ENCODE measurements around the gene ITGB8. TPM values are rescaled to one million over a fixed set of nuclear protein-coding genes. Genes with fewer than 3 reads are reported as not detected.

The ITGB8 gene
- total RNA-seq, 1 donor from 2014 or later = 10.5 TPM

GRCh38 chr7:20344396-20344795 is 13.7 kb downstream of the ITGB8 start:
- FAIRE-seq (no peak), DNase-seq (ENCODE audit: low read depth) (no peak)
- Histone ChIP-seq H3K27me3 (ENCODE audit: control insufficient read depth, insufficient read depth, low read length) (no peaks in the 10 kb centered on the region), H3K36me3 (ENCODE audit: control insufficient read depth, insufficient read depth, low read length) (no peaks in the 10 kb centered on the region), H3K4me3 (ENCODE audit: low read depth, low read length) (no peak overlapping the region)
- TF ChIP-seq CTCF (IDR thresholded peaks at IDR 0.05; ENCODE audit: insufficient read depth, low read length, severe bottlenecking) = no peak

- FAIRE-seq (no peak), DNase-seq (ENCODE audit: low read depth) (no peak)
- no peak overlapping the region for H3K4me3 ChIP-seq (ENCODE audit: low read depth, low read length)
- H3K27me3 ChIP-seq (ENCODE audit: control insufficient read depth, insufficient read depth, low read length) = no peaks in the 10 kb centered on the region
- no peaks in the 10 kb centered on the region for H3K36me3 ChIP-seq (ENCODE audit: control insufficient read depth, insufficient read depth, low read length)
- no peak for TF ChIP-seq CTCF (IDR thresholded peaks at IDR 0.05; ENCODE audit: insufficient read depth, low read length, severe bottlenecking)
Measured at GRCh38 chr7:20346577-20346976, 15.9 kb downstream of the ITGB8 start.

GRCh38 chr7:20347680-20348079 is 17.0 kb downstream of the ITGB8 start:
- no peak overlapping the region for H3K4me3 ChIP-seq (ENCODE audit: low read depth, low read length)
- no peaks in the 10 kb centered on the region for H3K27me3 ChIP-seq (ENCODE audit: control insufficient read depth, insufficient read depth, low read length)
- TF ChIP-seq CTCF (IDR thresholded peaks at IDR 0.05; ENCODE audit: insufficient read depth, low read length, severe bottlenecking) = no peak
- no peaks in the 10 kb centered on the region for H3K36me3 ChIP-seq (ENCODE audit: control insufficient read depth, insufficient read depth, low read length)
- FAIRE-seq (no peak), DNase-seq (ENCODE audit: low read depth) (no peak)

GRCh38 chr7:20348125-20348807 is 17.6 kb downstream of the ITGB8 start:
- Histone ChIP-seq H3K36me3 (ENCODE audit: control insufficient read depth, insufficient read depth, low read length) (no peaks in the 10 kb centered on the region), H3K4me3 (ENCODE audit: low read depth, low read length) (no peak overlapping the region), H3K27me3 (ENCODE audit: control insufficient read depth, insufficient read depth, low read length) (no peaks in the 10 kb centered on the region)
- TF ChIP-seq CTCF (IDR thresholded peaks at IDR 0.05; ENCODE audit: insufficient read depth, low read length, severe bottlenecking) = no peak
- DNase-seq (ENCODE audit: low read depth) (no peak), FAIRE-seq (no peak)

- Histone ChIP-seq H3K4me3 (ENCODE audit: low read depth, low read length) (no peak overlapping the region), H3K27me3 (ENCODE audit: control insufficient read depth, insufficient read depth, low read length) (no peaks in the 10 kb centered on the region), H3K36me3 (ENCODE audit: control insufficient read depth, insufficient read depth, low read length) (no peaks in the 10 kb centered on the region)
- FAIRE-seq = no peak
- TF ChIP-seq CTCF (IDR thresholded peaks at IDR 0.05; ENCODE audit: insufficient read depth, low read length, severe bottlenecking) = no peak
- DNase-seq (ENCODE audit: low read depth) = no peak
Measured at GRCh38 chr7:20350518-20350951, 19.8 kb downstream of the ITGB8 start.
